HepG2 (cell line): Measurements from ENCODE around the gene ZNF275. TPM values are rescaled to one million over a fixed set of nuclear protein-coding genes. Genes with fewer than 3 reads are reported as not detected.

Experiments used
- ATAC-seq: fragments of 200-7000 bp; cut with Tn5 transposase; 3 replicates; pipeline ENCODE4 v1.9.1; 2020; ENCODE audit warnings: mild to moderate bottlenecking, moderate library complexity
- BruUV-seq: library from RNA; stranded (reverse); fragments of 400-500 nt; replicated peaks from 2 replicates; lab custom pipeline; 2021; lab: Mats Ljungman, UMichigan
- CTCF ChIA-PET: fragments of 300-600 bp; formaldehyde crosslinking; extraction: SDS; loops from one replicate; lab custom pipeline; 2021; ENCODE audit warnings: low total read pairs, inconsistent platforms, low intra/inter-chr PET ratio; lab: Yijun Ruan, JAX
- POLR2A ChIA-PET: fragments of 350-600 bp; sonication (Branson Sonifier 250); formaldehyde crosslinking; loops from one replicate; lab custom pipeline; 2020; ENCODE audit warnings: antibody characterized with exemption, inconsistent platforms; lab: Yijun Ruan, JAX
- DNase-seq: peaks from one replicate; pipeline ENCODE4 v3.0.0-alpha.2; 2015; ENCODE audit warnings: low spot score
- FAIRE-seq: peaks from 3 replicates; lab custom pipeline; 2011; peaks lifted over from hg19 to GRCh38; lab: Jason Lieb, UNC
- H2AFZ ChIP-seq: one replicate; pipeline ENCODE4 v1.6.1; 2011; ENCODE audit warnings: low read length, inconsistent platforms
- H3K27ac ChIP-seq: fragments of 300-600 bp; 3 replicates; pipeline ENCODE4 v1.8.0; 2011; ENCODE audit warnings: mixed run types, mild to moderate bottlenecking, mixed read lengths, low read length, inconsistent platforms; ENCODE audit not compliant: insufficient read depth; ENCODE audit errors: extremely low read length
- H3K27me3 ChIP-seq, 2 experiments: fragments of 200-600 bp in 1 of 2; 2 replicates in 1 of 2; 3 replicates in 1 of 2; pipeline versions ENCODE4 v1.6.0 to v1.8.0; 2011; ENCODE audit warnings: low read length in 2 of 2, mild to moderate bottlenecking in 2 of 2, moderate library complexity in 2 of 2, inconsistent platforms in 1 of 2; ENCODE audit not compliant: insufficient read depth in 2 of 2, control insufficient read depth in 1 of 2
- H3K36me3 ChIP-seq, 2 experiments: fragments of 200-600 bp in 1 of 2; replicated peaks in 1 of 2; 2 replicates in 1 of 2; 3 replicates in 1 of 2; pipeline versions ENCODE4 v1.5.1 to v1.8.0; 2011; ENCODE audit warnings: low read length in 2 of 2, inconsistent platforms in 1 of 2; ENCODE audit not compliant: insufficient read depth in 2 of 2, control insufficient read depth in 1 of 2
- H3K4me1 ChIP-seq: 2 replicates; pipeline ENCODE4 v1.5.1; 2012; ENCODE audit warnings: low read length, inconsistent platforms; ENCODE audit not compliant: insufficient read depth
- H3K4me2 ChIP-seq: 2 replicates; pipeline ENCODE4 v1.6.0; 2011; ENCODE audit warnings: low read depth, low read length, inconsistent platforms
- H3K4me3 ChIP-seq, 3 experiments: fragments of 200-600 bp in 1 of 3; sonication (generic), shearing (Covaris generic) in 1 of 3; replicated peaks in 1 of 3; 2 replicates each; pipeline ENCODE4 v1.5.1; 2011 to 2016; ENCODE audit warnings: low read length in 3 of 3, inconsistent platforms in 2 of 3, low read depth in 2 of 3, mild to moderate bottlenecking in 2 of 3, control low read depth in 1 of 3, mixed read lengths in 1 of 3; ENCODE audit not compliant: insufficient read depth in 1 of 3
- H3K79me2 ChIP-seq: one replicate; pipeline ENCODE4 v1.6.1; 2011; ENCODE audit warnings: low read length, inconsistent platforms; ENCODE audit not compliant: insufficient read depth
- H3K9ac ChIP-seq: 2 replicates; pipeline ENCODE4 v1.6.0; 2011; ENCODE audit warnings: mild to moderate bottlenecking, low read depth, low read length, inconsistent platforms; ENCODE audit not compliant: insufficient read depth
- H3K9me3 ChIP-seq: 2 replicates; pipeline ENCODE4 v1.5.1; 2012; ENCODE audit warnings: mild to moderate bottlenecking, low read length
- H4K20me1 ChIP-seq: 2 replicates; pipeline ENCODE4 v1.6.0; 2011; ENCODE audit warnings: inconsistent platforms, mild to moderate bottlenecking, low read length, moderate library complexity; ENCODE audit not compliant: insufficient read depth
- DMAP1 ChIP-seq: IDR thresholded peaks from 2 replicates; pipeline ENCODE4 v1.6.1; 2016
- GATAD1 ChIP-seq: IDR thresholded peaks from 2 replicates; pipeline ENCODE4 v1.6.1; 2016; ENCODE audit warnings: missing genetic modification reagents, missing compliant biosample characterization
- HNF1B ChIP-seq: sonication (generic); formaldehyde crosslinking; IDR thresholded peaks from 2 replicates; pipeline ENCODE4 v1.5.1; 2020; ENCODE audit warnings: mild to moderate bottlenecking, moderate library complexity, missing genetic modification reagents
- HNRNPLL ChIP-seq: fragments of 200-400 bp; formaldehyde crosslinking; IDR thresholded peaks from 2 replicates; pipeline ENCODE4 v1.6.1; 2017; ENCODE audit warnings: mild to moderate bottlenecking, low read depth, low read length; ENCODE audit not compliant: poor library complexity, severe bottlenecking
- HOXA5 ChIP-seq: sonication (generic); formaldehyde crosslinking; IDR thresholded peaks from 2 replicates; pipeline ENCODE4 v1.4.0; 2020; ENCODE audit warnings: missing genetic modification reagents
- HOXA7 ChIP-seq: sonication (generic); formaldehyde crosslinking; IDR thresholded peaks from 2 replicates; pipeline ENCODE4 v1.8.1; 2022; ENCODE audit warnings: mild to moderate bottlenecking, missing genetic modification reagents, moderate library complexity
- MATR3 ChIP-seq: sonication (generic); formaldehyde crosslinking; IDR thresholded peaks from 2 replicates; pipeline ENCODE4 v1.4.0; 2020; ENCODE audit warnings: missing genetic modification reagents
- ZIK1 ChIP-seq: sonication (generic); formaldehyde crosslinking; IDR thresholded peaks from 2 replicates; pipeline ENCODE4 v1.5.0; 2020; ENCODE audit warnings: mild to moderate bottlenecking, low read depth, missing genetic modification reagents, borderline replicate concordance
- ZKSCAN5 ChIP-seq: sonication (generic); formaldehyde crosslinking; IDR thresholded peaks from 2 replicates; pipeline ENCODE4 v1.5.1; 2020; ENCODE audit warnings: mild to moderate bottlenecking, missing genetic modification reagents
- ZNF256 ChIP-seq: sonication (generic); formaldehyde crosslinking; conservative IDR thresholded peaks from 2 replicates; pipeline ENCODE4 v1.4.0; 2020; ENCODE audit warnings: missing genetic modification reagents
- WGBS: methylation state at CpG from one replicate; pipeline ENCODE4 v1.1.6; 2017; ENCODE audit warnings: low lambda C conversion rate; 5-methylcytosine and 5-hydroxymethylcytosine counted together
- in situ Hi-C: cut with HindIII; loops from 2 replicates; pipeline ENCODE4 v1.10.0; 2017; ENCODE audit warnings: low pct_unique_long_range_greater_than_20kb; ENCODE audit not compliant: extremely low pct_ligation_motif_present
- intact Hi-C: fragments of 100-400 bp; cut with micrococcal nuclease; formaldehyde crosslinking; loops from one replicate; pipeline ENCODE4 v1.10.0; 2022; ENCODE audit not compliant: unreplicated experiment
- polyA plus RNA-seq, 8 experiments: library from polyadenylated mRNA; depleted of rRNA in 3 of 8; stranded (reverse) in 7 of 8; unstranded in 1 of 8; fragments of >200 nt; fragmentation: Illumina TruSeq in 4 of 8; extraction: Trizol in 4 of 8; gene quantifications; 2 replicates each; pipeline versions ENCODE4 v1.2.1 to v1.2.3, GENCODE V29; 2011 to 2016; ENCODE audit warnings: low read depth in 4 of 8, missing spikeins in 1 of 8, mixed read lengths in 1 of 8; ENCODE audit not compliant: insufficient read depth in 1 of 8
- total RNA-seq, 5 experiments: library from RNA; depleted of rRNA; stranded (reverse); fragments of >200 nt; fragmentation: Illumina TruSeq; extraction: Trizol; gene quantifications; 2 replicates each; pipeline ENCODE4 v1.2.3, GENCODE V29; 2016; ENCODE audit warnings: low read depth in 1 of 5
- TF ChIP-seq, protein P1 (sequence below): sonication (generic); formaldehyde crosslinking; conservative IDR thresholded peaks from 2 replicates; pipeline ENCODE4 v1.4.0; 2020; ENCODE audit warnings: missing genetic modification reagents

The ZNF275 gene
- total and polyA plus RNA-seq, 2 of the 13 experiments (the other 11 are each of a cell fraction or from before 2014, with no cell fraction given): 6.4 to 11.8 TPM

DNA sequence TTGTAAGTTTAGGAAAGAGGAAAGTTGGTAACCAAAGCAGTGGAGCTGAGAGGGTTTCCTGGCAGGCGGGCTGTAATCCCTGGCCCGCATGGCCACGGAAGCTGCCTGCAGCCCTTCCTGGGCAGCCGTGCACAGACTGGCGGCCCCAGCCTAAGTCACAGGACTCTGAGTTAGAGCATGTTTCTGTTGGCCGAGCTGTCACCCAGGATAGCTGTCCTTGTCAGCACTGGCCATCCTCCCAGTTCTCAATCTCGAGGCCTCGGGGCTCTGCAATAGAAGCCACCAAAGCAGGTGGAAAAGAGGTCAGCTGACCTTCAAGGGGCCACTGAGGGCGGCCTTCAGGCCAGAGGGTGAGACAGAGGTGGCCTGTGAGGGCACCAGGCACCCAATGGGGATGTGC is 46.7 kb downstream of the ZNF275 start:
- TF ChIP-seq HNRNPLL (no peak), ZKSCAN5 (CRISPR knock-in tag) (no peak), HOXA7 (CRISPR knock-in tag) (no peak), HNF1B (CRISPR knock-in tag) (no peak), ZIK1 (CRISPR knock-in tag) (no peak), ZNF256 (CRISPR knock-in tag) (no peak), DMAP1 (CRISPR knock-in tag) (no peak), HOXA5 (CRISPR knock-in tag) (no peak), MATR3 (no peak), GATAD1 (no peak)
- TF ChIP-seq, protein P1, sequence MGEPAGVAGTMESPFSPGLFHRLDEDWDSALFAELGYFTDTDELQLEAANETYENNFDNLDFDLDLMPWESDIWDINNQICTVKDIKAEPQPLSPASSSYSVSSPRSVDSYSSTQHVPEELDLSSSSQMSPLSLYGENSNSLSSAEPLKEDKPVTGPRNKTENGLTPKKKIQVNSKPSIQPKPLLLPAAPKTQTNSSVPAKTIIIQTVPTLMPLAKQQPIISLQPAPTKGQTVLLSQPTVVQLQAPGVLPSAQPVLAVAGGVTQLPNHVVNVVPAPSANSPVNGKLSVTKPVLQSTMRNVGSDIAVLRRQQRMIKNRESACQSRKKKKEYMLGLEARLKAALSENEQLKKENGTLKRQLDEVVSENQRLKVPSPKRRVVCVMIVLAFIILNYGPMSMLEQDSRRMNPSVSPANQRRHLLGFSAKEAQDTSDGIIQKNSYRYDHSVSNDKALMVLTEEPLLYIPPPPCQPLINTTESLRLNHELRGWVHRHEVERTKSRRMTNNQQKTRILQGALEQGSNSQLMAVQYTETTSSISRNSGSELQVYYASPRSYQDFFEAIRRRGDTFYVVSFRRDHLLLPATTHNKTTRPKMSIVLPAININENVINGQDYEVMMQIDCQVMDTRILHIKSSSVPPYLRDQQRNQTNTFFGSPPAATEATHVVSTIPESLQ: no peak
- WGBS: no CpG with 5 or more reads among the region's 9 CpGs
- Histone ChIP-seq H3K4me1 (peaks cover 19% of the 10 kb centered on the region), H3K27me3 (peaks cover 0 to 6% of the 10 kb centered on the region in 2 experiments; a peak in 1 of 5 replicates), H3K4me2 (no peak overlapping the region), H3K27ac (no peak overlapping the region), H3K79me2 (no peaks in the 10 kb centered on the region), H2AFZ (no peak overlapping the region), H3K9me3 (no peaks in the 10 kb centered on the region), H3K36me3 (no peaks in the 10 kb centered on the region), H3K9ac (no peak overlapping the region), H4K20me1 (no peaks in the 10 kb centered on the region), H3K4me3 (no peak overlapping the region)
- no peak for DNase-seq
- intact Hi-C loops (no loop called here), in situ Hi-C loops (no loop called here)
- no TSS peak for BruUV-seq
- ATAC-seq: no peak; the same call in 2 of the 3 replicates
- ChIA-PET CTCF (no interaction called here), POLR2A (no interaction called here)
- FAIRE-seq: no peak
